ENCODE measurements around the gene C6. TPM values are rescaled to one million over a fixed set of nuclear protein-coding genes. Genes with fewer than 3 reads are reported as not detected.

Gene C6
- total and polyA plus RNA-seq, 4 donors: 125 to 916 (median 269) TPM

GRCh38 chr5:41240390-41240789, 27.1 kb upstream of the C6 start (continued):
- TF ChIP-seq RXRA (IDR thresholded peaks at IDR 0.05) (no peak), JUND (IDR thresholded peaks at IDR 0.05) (no peak), HNF4G (IDR thresholded peaks at IDR 0.05) (no peak), RAD21 (IDR thresholded peaks at IDR 0.05) (no peak), SP1 (IDR thresholded peaks at IDR 0.05) (no peak), NR2F2 (IDR thresholded peaks at IDR 0.05) (no peak)

DNA sequence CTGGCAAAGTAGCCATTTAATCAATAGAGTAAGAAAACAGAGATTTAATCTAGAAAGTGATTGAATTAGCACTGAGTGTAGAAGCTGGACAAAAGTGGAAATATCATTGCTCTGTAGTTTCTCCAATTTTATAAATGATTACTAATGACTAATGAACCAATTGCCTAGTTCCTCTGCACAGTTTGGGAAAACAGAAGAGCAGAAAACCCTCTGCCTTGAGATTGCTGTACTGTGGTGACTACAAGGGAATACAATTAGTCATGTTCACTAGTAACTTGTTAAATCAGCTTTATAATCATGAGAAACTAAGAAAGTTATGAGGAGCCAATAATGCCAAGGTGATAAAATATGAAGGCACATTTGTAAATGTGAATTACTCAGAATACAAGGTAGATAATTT, 21.1 kb upstream of the C6 start:
- Histone ChIP-seq H3K27ac (ENCODE audit: low read depth in 1 of 2, low read length in 2 of 2) (no peak overlapping the region), H3K9me3 (ENCODE audit: control insufficient read depth in 4 of 4, low read length in 3 of 4) (peaks cover 0 to 6% (median 0%) of the 10 kb centered on the region in 4 donors), H3K9ac (ENCODE audit: low read depth in 1 of 2, low read length in 2 of 2) (no peak overlapping the region), H3K4me3 (ENCODE audit: low read depth in 1 of 3, low read length in 3 of 3) (no peak overlapping the region), H3K36me3 (ENCODE audit: control insufficient read depth in 4 of 4, insufficient read depth in 3 of 4, low read depth in 1 of 4, low read length in 3 of 4) (no peaks in the 10 kb centered on the region), H3K27me3 (ENCODE audit: control insufficient read depth in 4 of 4, insufficient read depth in 4 of 4, low read length in 3 of 4) (no peaks in the 10 kb centered on the region), H3K4me1 (ENCODE audit: control insufficient read depth in 4 of 4, insufficient read depth in 4 of 4, low read length in 3 of 4) (no peaks in the 10 kb centered on the region)
- TF ChIP-seq TAF1 (conservative IDR thresholded peaks at IDR 0.05): no peak
- TF ChIP-seq FOXA1 (IDR thresholded peaks at IDR 0.05): no peak
- no peak for TF ChIP-seq SP1 (IDR thresholded peaks at IDR 0.05)
- no peak for TF ChIP-seq REST (IDR thresholded peaks at IDR 0.05)
- TF ChIP-seq RAD21 (IDR thresholded peaks at IDR 0.05): no peak
- no peak for TF ChIP-seq YY1 (IDR thresholded peaks at IDR 0.05)
- TF ChIP-seq RXRA (IDR thresholded peaks at IDR 0.05): no peak
- no peak for TF ChIP-seq JUND (IDR thresholded peaks at IDR 0.05)
- TF ChIP-seq HNF4A (conservative IDR thresholded peaks at IDR 0.05): no peak
- no peak for TF ChIP-seq GABPA (IDR thresholded peaks at IDR 0.05 in 1 of 2, conservative IDR thresholded peaks at IDR 0.05 in 1 of 2)
- TF ChIP-seq EGR1 (IDR thresholded peaks at IDR 0.05; ENCODE audit: low read depth in 2 of 2): no peak
- DNase-seq (ENCODE audit: low spot score): no peak

DNA sequence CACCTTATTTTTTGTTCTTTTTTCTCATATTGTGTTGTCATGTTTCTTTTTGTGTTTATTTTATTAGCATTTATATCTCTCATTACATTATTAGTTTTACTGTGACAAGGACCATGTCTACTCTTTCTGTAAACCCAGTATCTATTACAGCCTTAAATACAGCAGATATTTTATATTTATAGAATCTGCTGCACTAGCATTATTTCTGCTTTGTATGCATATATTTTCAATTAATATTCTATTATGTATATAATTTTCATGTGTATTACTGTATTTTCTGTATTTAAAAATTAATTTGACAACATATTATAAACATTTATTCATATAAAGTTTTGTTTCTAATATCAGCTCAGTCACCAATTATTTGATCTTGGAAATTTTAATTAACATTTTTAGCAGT, 19.5 kb upstream of the C6 start:
- DNase-seq (ENCODE audit: low spot score): no peak
- no peaks in the 10 kb centered on the region for H3K4me1 ChIP-seq (ENCODE audit: control insufficient read depth in 4 of 4, insufficient read depth in 4 of 4, low read length in 3 of 4)
- no peak overlapping the region for H3K9ac ChIP-seq (ENCODE audit: low read depth in 1 of 2, low read length in 2 of 2)
- TF ChIP-seq, protein P1, sequence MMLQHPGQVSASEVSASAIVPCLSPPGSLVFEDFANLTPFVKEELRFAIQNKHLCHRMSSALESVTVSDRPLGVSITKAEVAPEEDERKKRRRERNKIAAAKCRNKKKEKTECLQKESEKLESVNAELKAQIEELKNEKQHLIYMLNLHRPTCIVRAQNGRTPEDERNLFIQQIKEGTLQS (IDR thresholded peaks at IDR 0.05): no peak
- no peak for TF ChIP-seq SP1 (IDR thresholded peaks at IDR 0.05)
- no peak for TF ChIP-seq CTCF (IDR thresholded peaks at IDR 0.05; ENCODE audit: low read depth, low read length, missing input control)
- no peak for TF ChIP-seq NR2F2 (IDR thresholded peaks at IDR 0.05)
- TF ChIP-seq FOXA1 (IDR thresholded peaks at IDR 0.05): no peak
- TF ChIP-seq, protein P2, sequence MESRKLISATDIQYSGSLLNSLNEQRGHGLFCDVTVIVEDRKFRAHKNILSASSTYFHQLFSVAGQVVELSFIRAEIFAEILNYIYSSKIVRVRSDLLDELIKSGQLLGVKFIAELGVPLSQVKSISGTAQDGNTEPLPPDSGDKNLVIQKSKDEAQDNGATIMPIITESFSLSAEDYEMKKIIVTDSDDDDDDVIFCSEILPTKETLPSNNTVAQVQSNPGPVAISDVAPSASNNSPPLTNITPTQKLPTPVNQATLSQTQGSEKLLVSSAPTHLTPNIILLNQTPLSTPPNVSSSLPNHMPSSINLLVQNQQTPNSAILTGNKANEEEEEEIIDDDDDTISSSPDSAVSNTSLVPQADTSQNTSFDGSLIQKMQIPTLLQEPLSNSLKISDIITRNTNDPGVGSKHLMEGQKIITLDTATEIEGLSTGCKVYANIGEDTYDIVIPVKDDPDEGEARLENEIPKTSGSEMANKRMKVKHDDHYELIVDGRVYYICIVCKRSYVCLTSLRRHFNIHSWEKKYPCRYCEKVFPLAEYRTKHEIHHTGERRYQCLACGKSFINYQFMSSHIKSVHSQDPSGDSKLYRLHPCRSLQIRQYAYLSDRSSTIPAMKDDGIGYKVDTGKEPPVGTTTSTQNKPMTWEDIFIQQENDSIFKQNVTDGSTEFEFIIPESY (IDR thresholded peaks at IDR 0.05): no peak
- no peak for TF ChIP-seq REST (IDR thresholded peaks at IDR 0.05)
- TF ChIP-seq EGR1 (IDR thresholded peaks at IDR 0.05; ENCODE audit: low read depth in 2 of 2): no peak
- TF ChIP-seq FOXA2 (IDR thresholded peaks at IDR 0.05): no peak
- no peak overlapping the region for H3K27ac ChIP-seq (ENCODE audit: low read depth in 1 of 2, low read length in 2 of 2)
- H3K9me3 ChIP-seq (ENCODE audit: control insufficient read depth in 4 of 4, low read length in 3 of 4): peaks cover 0 to 6% (median 0%) of the 10 kb centered on the region in 4 donors
- no peaks in the 10 kb centered on the region for H3K36me3 ChIP-seq (ENCODE audit: control insufficient read depth in 4 of 4, insufficient read depth in 3 of 4, low read depth in 1 of 4, low read length in 3 of 4)
- H3K27me3 ChIP-seq (ENCODE audit: control insufficient read depth in 4 of 4, insufficient read depth in 4 of 4, low read length in 3 of 4): no peaks in the 10 kb centered on the region
- no peak overlapping the region for H3K4me3 ChIP-seq (ENCODE audit: low read depth in 1 of 3, low read length in 3 of 3)
